HepG2 (cell line): ENCODE measurements around the gene ZNF24. TPM values are rescaled to one million over a fixed set of nuclear protein-coding genes. Genes with fewer than 3 reads are reported as not detected.
A peak's percentile ranks its signal among the peaks of the same experiment; 100 is the strongest.

Source experiments
- ATAC-seq: fragments of 200-7000 bp; cut with Tn5 transposase; 3 replicates; pipeline ENCODE4 v1.9.1; 2020; ENCODE audit warnings: mild to moderate bottlenecking, moderate library complexity
- BruUV-seq: library from RNA; stranded (reverse); fragments of 400-500 nt; replicated peaks from 2 replicates; lab custom pipeline; 2021; lab: Mats Ljungman, UMichigan
- CTCF ChIA-PET: fragments of 300-600 bp; formaldehyde crosslinking; extraction: SDS; loops from one replicate; lab custom pipeline; 2021; ENCODE audit warnings: low total read pairs, inconsistent platforms, low intra/inter-chr PET ratio; lab: Yijun Ruan, JAX
- POLR2A ChIA-PET: fragments of 350-600 bp; sonication (Branson Sonifier 250); formaldehyde crosslinking; loops from one replicate; lab custom pipeline; 2020; ENCODE audit warnings: antibody characterized with exemption, inconsistent platforms; lab: Yijun Ruan, JAX
- DNase-seq: peaks from one replicate; pipeline ENCODE4 v3.0.0-alpha.2; 2015; ENCODE audit warnings: low spot score
- FAIRE-seq: peaks from 3 replicates; lab custom pipeline; 2011; peaks lifted over from hg19 to GRCh38; lab: Jason Lieb, UNC
- H2AFZ ChIP-seq: one replicate; pipeline ENCODE4 v1.6.1; 2011; ENCODE audit warnings: low read length, inconsistent platforms
- H3K27ac ChIP-seq: fragments of 300-600 bp; 3 replicates; pipeline ENCODE4 v1.8.0; 2011; ENCODE audit warnings: mixed run types, mild to moderate bottlenecking, mixed read lengths, low read length, inconsistent platforms; ENCODE audit not compliant: insufficient read depth; ENCODE audit errors: extremely low read length
- H3K27me3 ChIP-seq, 2 experiments: fragments of 200-600 bp in 1 of 2; 2 replicates in 1 of 2; 3 replicates in 1 of 2; pipeline versions ENCODE4 v1.6.0 to v1.8.0; 2011; ENCODE audit warnings: low read length in 2 of 2, mild to moderate bottlenecking in 2 of 2, moderate library complexity in 2 of 2, inconsistent platforms in 1 of 2; ENCODE audit not compliant: insufficient read depth in 2 of 2, control insufficient read depth in 1 of 2
- H3K36me3 ChIP-seq, 2 experiments: fragments of 200-600 bp in 1 of 2; replicated peaks in 1 of 2; 2 replicates in 1 of 2; 3 replicates in 1 of 2; pipeline versions ENCODE4 v1.5.1 to v1.8.0; 2011; ENCODE audit warnings: low read length in 2 of 2, inconsistent platforms in 1 of 2; ENCODE audit not compliant: insufficient read depth in 2 of 2, control insufficient read depth in 1 of 2
- H3K4me1 ChIP-seq: 2 replicates; pipeline ENCODE4 v1.5.1; 2012; ENCODE audit warnings: low read length, inconsistent platforms; ENCODE audit not compliant: insufficient read depth
- H3K4me2 ChIP-seq: 2 replicates; pipeline ENCODE4 v1.6.0; 2011; ENCODE audit warnings: low read depth, low read length, inconsistent platforms
- H3K4me3 ChIP-seq, 3 experiments: fragments of 200-600 bp in 1 of 3; sonication (generic), shearing (Covaris generic) in 1 of 3; replicated peaks in 1 of 3; 2 replicates each; pipeline ENCODE4 v1.5.1; 2011 to 2016; ENCODE audit warnings: low read length in 3 of 3, inconsistent platforms in 2 of 3, low read depth in 2 of 3, mild to moderate bottlenecking in 2 of 3, control low read depth in 1 of 3, mixed read lengths in 1 of 3; ENCODE audit not compliant: insufficient read depth in 1 of 3
- H3K79me2 ChIP-seq: one replicate; pipeline ENCODE4 v1.6.1; 2011; ENCODE audit warnings: low read length, inconsistent platforms; ENCODE audit not compliant: insufficient read depth
- H3K9ac ChIP-seq: 2 replicates; pipeline ENCODE4 v1.6.0; 2011; ENCODE audit warnings: mild to moderate bottlenecking, low read depth, low read length, inconsistent platforms; ENCODE audit not compliant: insufficient read depth
- H3K9me3 ChIP-seq: 2 replicates; pipeline ENCODE4 v1.5.1; 2012; ENCODE audit warnings: mild to moderate bottlenecking, low read length
- H4K20me1 ChIP-seq: 2 replicates; pipeline ENCODE4 v1.6.0; 2011; ENCODE audit warnings: inconsistent platforms, mild to moderate bottlenecking, low read length, moderate library complexity; ENCODE audit not compliant: insufficient read depth
- AGO2 ChIP-seq: fragments of 200-400 bp; formaldehyde crosslinking; optimal IDR thresholded peaks from 2 replicates; pipeline ENCODE3; 2017; ENCODE audit warnings: mild to moderate bottlenecking, low read depth, low read length, moderate library complexity
- HOXA5 ChIP-seq: sonication (generic); formaldehyde crosslinking; IDR thresholded peaks from 2 replicates; pipeline ENCODE4 v1.4.0; 2020; ENCODE audit warnings: missing genetic modification reagents
- MED8 ChIP-seq: sonication (generic); formaldehyde crosslinking; IDR thresholded peaks from 2 replicates; pipeline ENCODE4 v1.8.1; 2023; ENCODE audit warnings: mild to moderate bottlenecking, missing genetic modification reagents; ENCODE audit not compliant: insufficient replicate concordance
- TBX2 ChIP-seq: sonication (generic); formaldehyde crosslinking; IDR thresholded peaks from 2 replicates; pipeline ENCODE4 v1.5.0; 2020; ENCODE audit warnings: missing genetic modification reagents, mild to moderate bottlenecking, borderline replicate concordance
- ZNF556 ChIP-seq: sonication (generic); formaldehyde crosslinking; IDR thresholded peaks from 2 replicates; pipeline ENCODE4 v1.4.0; 2020; ENCODE audit warnings: mild to moderate bottlenecking, missing genetic modification reagents, borderline replicate concordance
- ZNF557 ChIP-seq: sonication (generic); formaldehyde crosslinking; IDR thresholded peaks from 2 replicates; pipeline ENCODE4 v1.4.0; 2020; ENCODE audit warnings: missing genetic modification reagents
- ZNF674 ChIP-seq: sonication (generic); formaldehyde crosslinking; IDR thresholded peaks from 2 replicates; pipeline ENCODE4 v1.5.0; 2020; ENCODE audit warnings: low read depth, mild to moderate bottlenecking, missing genetic modification reagents
- WGBS: methylation state at CpG from one replicate; pipeline ENCODE4 v1.1.6; 2017; ENCODE audit warnings: low lambda C conversion rate; 5-methylcytosine and 5-hydroxymethylcytosine counted together
- in situ Hi-C: cut with HindIII; loops from 2 replicates; pipeline ENCODE4 v1.10.0; 2017; ENCODE audit warnings: low pct_unique_long_range_greater_than_20kb; ENCODE audit not compliant: extremely low pct_ligation_motif_present
- intact Hi-C: fragments of 100-400 bp; cut with micrococcal nuclease; formaldehyde crosslinking; loops from one replicate; pipeline ENCODE4 v1.10.0; 2022; ENCODE audit not compliant: unreplicated experiment
- polyA plus RNA-seq, 8 experiments: library from polyadenylated mRNA; depleted of rRNA in 3 of 8; stranded (reverse) in 7 of 8; unstranded in 1 of 8; fragments of >200 nt; fragmentation: Illumina TruSeq in 4 of 8; extraction: Trizol in 4 of 8; gene quantifications; 2 replicates each; pipeline versions ENCODE4 v1.2.1 to v1.2.3, GENCODE V29; 2011 to 2016; ENCODE audit warnings: low read depth in 4 of 8, missing spikeins in 1 of 8, mixed read lengths in 1 of 8; ENCODE audit not compliant: insufficient read depth in 1 of 8
- total RNA-seq, 5 experiments: library from RNA; depleted of rRNA; stranded (reverse); fragments of >200 nt; fragmentation: Illumina TruSeq; extraction: Trizol; gene quantifications; 2 replicates each; pipeline ENCODE4 v1.2.3, GENCODE V29; 2016; ENCODE audit warnings: low read depth in 1 of 5
- TF ChIP-seq, protein P1 (sequence below): sonication (generic); formaldehyde crosslinking; IDR thresholded peaks from 2 replicates; pipeline ENCODE4 v1.4.0; 2020; ENCODE audit warnings: missing genetic modification reagents
- TF ChIP-seq, protein P2 (sequence below): sonication (generic); formaldehyde crosslinking; IDR thresholded peaks from 2 replicates; pipeline ENCODE4 v1.5.1; 2020; ENCODE audit warnings: mild to moderate bottlenecking, missing genetic modification reagents, borderline replicate concordance
- TF ChIP-seq, protein P3 (sequence below): sonication (generic); formaldehyde crosslinking; IDR thresholded peaks from 2 replicates; pipeline ENCODE4 v1.4.0; 2020; ENCODE audit warnings: missing genetic modification reagents

Gene ZNF24
- total and polyA plus RNA-seq, 2 of the 13 experiments (the other 11 are each of a cell fraction or from before 2014, with no cell fraction given), result 19.5 to 41.1 TPM

DNA sequence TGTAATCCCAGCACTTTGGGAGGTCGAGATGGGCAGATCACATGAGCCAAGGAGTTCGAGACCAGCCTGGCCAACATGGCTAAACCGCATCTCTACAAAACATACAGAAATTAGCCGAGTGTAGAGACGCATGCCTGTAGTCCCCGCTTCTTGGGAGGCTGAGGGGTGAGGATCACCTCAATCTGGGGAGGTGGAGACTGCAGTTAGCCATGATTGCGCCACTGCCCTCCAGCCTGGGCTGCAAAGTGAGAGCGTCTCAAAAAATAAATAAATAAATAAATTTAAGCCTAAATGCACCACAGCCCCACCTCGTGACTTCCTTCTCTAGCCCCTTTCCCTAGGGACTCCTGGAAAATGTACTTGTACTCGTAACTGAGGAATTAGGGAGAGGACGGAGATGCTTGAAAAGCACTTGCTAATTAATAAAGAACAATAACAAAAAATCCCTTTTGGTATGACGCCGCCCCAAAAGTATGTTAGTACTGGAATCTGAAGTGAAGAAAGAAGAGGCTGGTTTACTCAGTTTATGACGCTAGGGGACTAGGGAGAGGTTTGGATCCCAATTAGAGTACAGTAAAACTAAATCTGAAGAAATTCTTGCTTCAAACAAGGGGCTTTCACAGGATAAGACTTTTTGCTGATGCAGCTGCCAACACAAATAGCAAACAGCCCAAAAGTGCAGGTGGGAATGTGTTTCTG lies 33.8 kb upstream of the ZNF24 start (continued):
- TF ChIP-seq, protein P1, sequence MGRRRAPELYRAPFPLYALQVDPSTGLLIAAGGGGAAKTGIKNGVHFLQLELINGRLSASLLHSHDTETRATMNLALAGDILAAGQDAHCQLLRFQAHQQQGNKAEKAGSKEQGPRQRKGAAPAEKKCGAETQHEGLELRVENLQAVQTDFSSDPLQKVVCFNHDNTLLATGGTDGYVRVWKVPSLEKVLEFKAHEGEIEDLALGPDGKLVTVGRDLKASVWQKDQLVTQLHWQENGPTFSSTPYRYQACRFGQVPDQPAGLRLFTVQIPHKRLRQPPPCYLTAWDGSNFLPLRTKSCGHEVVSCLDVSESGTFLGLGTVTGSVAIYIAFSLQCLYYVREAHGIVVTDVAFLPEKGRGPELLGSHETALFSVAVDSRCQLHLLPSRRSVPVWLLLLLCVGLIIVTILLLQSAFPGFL, result no peak
- TF ChIP-seq ZNF556 (CRISPR knock-in tag), result no peak
- TF ChIP-seq, protein P2, sequence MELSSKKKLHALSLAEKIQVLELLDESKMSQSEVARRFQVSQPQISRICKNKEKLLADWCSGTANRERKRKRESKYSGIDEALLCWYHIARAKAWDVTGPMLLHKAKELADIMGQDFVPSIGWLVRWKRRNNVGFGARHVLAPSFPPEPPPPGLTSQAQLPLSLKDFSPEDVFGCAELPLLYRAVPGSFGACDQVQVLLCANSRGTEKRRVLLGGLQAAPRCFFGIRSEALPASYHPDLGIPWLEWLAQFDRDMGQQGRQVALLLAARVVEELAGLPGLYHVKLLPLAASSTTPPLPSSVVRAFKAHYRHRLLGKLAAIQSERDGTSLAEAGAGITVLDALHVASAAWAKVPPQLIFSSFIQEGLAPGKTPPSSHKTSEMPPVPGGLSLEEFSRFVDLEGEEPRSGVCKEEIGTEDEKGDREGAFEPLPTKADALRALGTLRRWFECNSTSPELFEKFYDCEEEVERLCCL (CRISPR knock-in tag), result no peak
- TF ChIP-seq ZNF557 (CRISPR knock-in tag), result no peak
- no peak for TF ChIP-seq ZNF674

DNA sequence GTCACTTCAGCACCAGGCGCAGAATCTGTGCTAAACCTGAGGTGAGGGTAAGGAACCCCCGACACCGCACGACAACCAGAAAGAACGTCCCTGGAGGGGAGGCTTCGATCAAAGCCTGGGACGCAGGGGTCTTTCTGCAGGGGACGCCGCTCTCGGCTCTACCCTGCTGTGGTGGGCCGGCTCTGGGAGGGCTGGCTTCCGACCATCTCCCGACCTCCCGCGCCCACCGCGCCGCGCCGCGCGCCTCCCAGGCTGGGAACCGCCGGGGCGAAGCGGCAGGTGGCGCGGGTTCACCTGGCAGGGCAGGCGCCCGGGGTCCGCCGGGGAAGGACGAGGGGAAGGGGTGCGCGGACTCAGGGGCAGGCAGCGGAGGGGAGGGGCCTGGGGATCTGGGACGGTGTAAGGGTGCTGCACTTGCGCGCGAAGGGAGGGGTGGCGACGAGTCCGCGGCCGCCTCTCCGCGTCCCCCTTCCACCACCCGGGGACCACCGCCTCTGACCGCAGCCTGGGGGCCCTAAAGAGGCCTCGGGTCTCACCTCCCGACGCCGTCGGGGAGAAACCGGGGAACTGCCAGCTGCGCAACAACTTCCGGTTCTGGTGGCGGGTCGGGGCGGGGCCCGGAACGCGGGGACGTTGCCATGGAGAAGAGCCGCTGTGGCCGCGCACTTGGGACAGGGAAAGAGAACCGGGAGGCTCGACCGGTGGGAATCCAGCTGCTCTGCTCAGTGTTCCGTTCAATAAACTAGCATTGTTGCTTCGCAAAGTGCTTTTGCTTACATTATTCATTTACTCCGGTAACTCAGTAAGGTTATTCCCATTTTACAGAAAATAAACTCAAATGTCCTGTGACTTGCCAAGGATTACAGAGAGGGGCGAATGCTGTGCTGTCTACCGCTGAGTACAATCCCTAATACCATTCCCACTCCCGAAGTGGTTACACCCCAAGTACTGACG lies 32.8 kb upstream of the ZNF24 start, which contains the start of gene ZNF396:
Gene ZNF396 (minus strand): TSS at position 596 of the 954 bp plus-strand sequence. CDS start 3,045 bp downstream, outside the sequence.
- Histone ChIP-seq H3K9me3 (no peaks in the 10 kb centered on the region), H3K4me1 (peaks cover 6% of the 10 kb centered on the region; the same call in 1 of the 2 replicates), H3K27me3 (no peaks in the 10 kb centered on the region; a peak in 1 of 5 replicates), H3K4me3 (peak within 1 kb of the TSS; percentile 75 to 83 (median 76)), H3K9ac (peak within 1 kb of the TSS; percentile 54), H3K36me3 (no peaks in the 10 kb centered on the region), H2AFZ (no peak within 1 kb of the TSS), H3K27ac (no peak within 1 kb of the TSS), H3K4me2 (peak within 1 kb of the TSS; percentile 71), H4K20me1 (no peaks in the 10 kb centered on the region), H3K79me2 (no peaks in the 10 kb centered on the region)
- FAIRE-seq (no peak), ATAC-seq (peak; percentile 92), DNase-seq (peak; percentile 52)
- no TSS peak for BruUV-seq
- intact Hi-C loops (no loop called here), in situ Hi-C loops (loop anchor here (25.0 kb wide), 1 partner anchor 585 kb away; the partner anchor contains the start of gene RMP24)
- POLR2A ChIA-PET, result interaction anchor here (1.0 to 1.4 kb wide), 2 partner anchors 33 to 87 kb away, joined by 3 read pairs; partner anchors contain the start of genes ZNF24 and ZSCAN30
- 12% methylated on average over 19 of the region's 78 CpGs for WGBS
- CTCF ChIA-PET, result no interaction called here
- TF ChIP-seq TBX2 (CRISPR knock-in tag) (peak; percentile 47; the same call in 1 of the 2 replicates), MED8 (peak; percentile 23), HOXA5 (CRISPR knock-in tag) (0 out of 2 replicates have a peak, but pooled peaks have one; percentile 16), AGO2 (no peak)
- TF ChIP-seq, protein P3, sequence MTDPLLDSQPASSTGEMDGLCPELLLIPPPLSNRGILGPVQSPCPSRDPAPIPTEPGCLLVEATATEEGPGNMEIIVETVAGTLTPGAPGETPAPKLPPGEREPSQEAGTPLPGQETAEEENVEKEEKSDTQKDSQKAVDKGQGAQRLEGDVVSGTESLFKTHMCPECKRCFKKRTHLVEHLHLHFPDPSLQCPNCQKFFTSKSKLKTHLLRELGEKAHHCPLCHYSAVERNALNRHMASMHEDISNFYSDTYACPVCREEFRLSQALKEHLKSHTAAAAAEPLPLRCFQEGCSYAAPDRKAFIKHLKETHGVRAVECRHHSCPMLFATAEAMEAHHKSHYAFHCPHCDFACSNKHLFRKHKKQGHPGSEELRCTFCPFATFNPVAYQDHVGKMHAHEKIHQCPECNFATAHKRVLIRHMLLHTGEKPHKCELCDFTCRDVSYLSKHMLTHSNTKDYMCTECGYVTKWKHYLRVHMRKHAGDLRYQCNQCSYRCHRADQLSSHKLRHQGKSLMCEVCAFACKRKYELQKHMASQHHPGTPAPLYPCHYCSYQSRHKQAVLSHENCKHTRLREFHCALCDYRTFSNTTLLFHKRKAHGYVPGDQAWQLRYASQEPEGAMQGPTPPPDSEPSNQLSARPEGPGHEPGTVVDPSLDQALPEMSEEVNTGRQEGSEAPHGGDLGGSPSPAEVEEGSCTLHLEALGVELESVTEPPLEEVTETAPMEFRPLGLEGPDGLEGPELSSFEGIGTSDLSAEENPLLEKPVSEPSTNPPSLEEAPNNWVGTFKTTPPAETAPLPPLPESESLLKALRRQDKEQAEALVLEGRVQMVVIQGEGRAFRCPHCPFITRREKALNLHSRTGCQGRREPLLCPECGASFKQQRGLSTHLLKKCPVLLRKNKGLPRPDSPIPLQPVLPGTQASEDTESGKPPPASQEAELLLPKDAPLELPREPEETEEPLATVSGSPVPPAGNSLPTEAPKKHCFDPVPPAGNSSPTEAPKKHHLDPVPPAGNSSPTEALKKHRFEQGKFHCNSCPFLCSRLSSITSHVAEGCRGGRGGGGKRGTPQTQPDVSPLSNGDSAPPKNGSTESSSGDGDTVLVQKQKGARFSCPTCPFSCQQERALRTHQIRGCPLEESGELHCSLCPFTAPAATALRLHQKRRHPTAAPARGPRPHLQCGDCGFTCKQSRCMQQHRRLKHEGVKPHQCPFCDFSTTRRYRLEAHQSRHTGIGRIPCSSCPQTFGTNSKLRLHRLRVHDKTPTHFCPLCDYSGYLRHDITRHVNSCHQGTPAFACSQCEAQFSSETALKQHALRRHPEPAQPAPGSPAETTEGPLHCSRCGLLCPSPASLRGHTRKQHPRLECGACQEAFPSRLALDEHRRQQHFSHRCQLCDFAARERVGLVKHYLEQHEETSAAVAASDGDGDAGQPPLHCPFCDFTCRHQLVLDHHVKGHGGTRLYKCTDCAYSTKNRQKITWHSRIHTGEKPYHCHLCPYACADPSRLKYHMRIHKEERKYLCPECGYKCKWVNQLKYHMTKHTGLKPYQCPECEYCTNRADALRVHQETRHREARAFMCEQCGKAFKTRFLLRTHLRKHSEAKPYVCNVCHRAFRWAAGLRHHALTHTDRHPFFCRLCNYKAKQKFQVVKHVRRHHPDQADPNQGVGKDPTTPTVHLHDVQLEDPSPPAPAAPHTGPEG, result 0 out of 2 replicates have a peak, but pooled peaks have one; percentile 57
